ENCODE data around the gene HADH. TPM values are rescaled to one million over a fixed set of nuclear protein-coding genes. Genes with fewer than 3 reads are reported as not detected.

The HADH gene
- total and polyA plus RNA-seq, 9 donors, result 45.4 to 117 (median 62.5) TPM

DNA sequence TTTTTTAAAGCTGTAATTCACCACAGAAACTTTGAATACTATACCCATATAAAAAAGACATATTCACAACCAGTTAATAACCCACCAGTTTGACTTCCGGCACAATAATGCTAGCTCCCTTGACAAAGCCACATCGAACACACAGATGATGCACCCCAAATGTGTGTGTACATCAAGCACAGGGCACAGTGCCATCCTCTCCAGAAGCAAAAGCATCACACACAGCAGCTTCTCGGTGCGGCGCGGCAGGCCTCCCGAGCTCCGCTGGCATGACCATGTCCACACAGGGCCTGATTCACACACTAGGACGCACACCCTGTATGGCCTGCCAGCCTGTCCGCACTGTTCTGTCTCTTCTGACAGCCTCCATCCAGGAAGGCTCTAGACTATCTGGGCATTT lies 91.1 kb downstream of the HADH start:
- TF ChIP-seq, protein P1, sequence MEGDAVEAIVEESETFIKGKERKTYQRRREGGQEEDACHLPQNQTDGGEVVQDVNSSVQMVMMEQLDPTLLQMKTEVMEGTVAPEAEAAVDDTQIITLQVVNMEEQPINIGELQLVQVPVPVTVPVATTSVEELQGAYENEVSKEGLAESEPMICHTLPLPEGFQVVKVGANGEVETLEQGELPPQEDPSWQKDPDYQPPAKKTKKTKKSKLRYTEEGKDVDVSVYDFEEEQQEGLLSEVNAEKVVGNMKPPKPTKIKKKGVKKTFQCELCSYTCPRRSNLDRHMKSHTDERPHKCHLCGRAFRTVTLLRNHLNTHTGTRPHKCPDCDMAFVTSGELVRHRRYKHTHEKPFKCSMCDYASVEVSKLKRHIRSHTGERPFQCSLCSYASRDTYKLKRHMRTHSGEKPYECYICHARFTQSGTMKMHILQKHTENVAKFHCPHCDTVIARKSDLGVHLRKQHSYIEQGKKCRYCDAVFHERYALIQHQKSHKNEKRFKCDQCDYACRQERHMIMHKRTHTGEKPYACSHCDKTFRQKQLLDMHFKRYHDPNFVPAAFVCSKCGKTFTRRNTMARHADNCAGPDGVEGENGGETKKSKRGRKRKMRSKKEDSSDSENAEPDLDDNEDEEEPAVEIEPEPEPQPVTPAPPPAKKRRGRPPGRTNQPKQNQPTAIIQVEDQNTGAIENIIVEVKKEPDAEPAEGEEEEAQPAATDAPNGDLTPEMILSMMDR (IDR thresholded peaks at IDR 0.05), result no peak
- Histone ChIP-seq H3K36me3 (no peaks in the 10 kb centered on the region), H3K27me3 (no peaks in the 10 kb centered on the region), H3K4me3 (no peak overlapping the region), H3K9me3 (no peaks in the 10 kb centered on the region), H3K27ac (no peak overlapping the region), H3K4me1 (ENCODE audit: insufficient read depth) (no peaks in the 10 kb centered on the region)
- no peak for DNase-seq
- intact Hi-C loops (cut with DNase I), result no loop called here
- whole genome bisulfite sequencing, 3 donors, result 89 to 93% (median 92%) methylated on average over 10 of the region's 10 CpGs

DNA sequence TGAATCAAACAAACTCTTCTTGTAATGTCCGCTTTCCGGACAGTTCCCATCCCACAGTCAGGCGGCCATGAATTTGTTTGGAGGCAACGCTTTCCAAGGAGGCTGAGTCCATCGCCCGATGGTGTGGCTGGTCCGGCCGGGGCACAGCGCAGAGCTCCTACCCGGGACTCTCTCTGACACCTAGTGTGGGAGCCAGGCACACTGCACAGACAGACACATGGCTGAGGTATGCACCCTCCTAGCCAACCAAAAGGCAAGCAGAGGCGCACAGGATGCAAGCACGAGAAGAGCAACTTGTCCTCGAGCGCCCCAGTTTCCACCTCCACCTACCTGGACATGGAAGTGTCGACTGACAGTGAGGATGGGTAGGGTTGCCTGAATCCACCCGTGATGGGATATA lies 91.6 kb downstream of the HADH start:
- Histone ChIP-seq H3K4me1 (ENCODE audit: insufficient read depth) (no peaks in the 10 kb centered on the region), H3K27me3 (no peaks in the 10 kb centered on the region), H3K4me3 (no peak overlapping the region), H3K9me3 (no peaks in the 10 kb centered on the region), H3K27ac (no peak overlapping the region), H3K36me3 (no peaks in the 10 kb centered on the region)
- intact Hi-C loops (cut with DNase I), result no loop called here
- 90 to 95% (median 95%) methylated on average over 16 of the region's 16 CpGs for WGBS, 3 donors
- no peak for DNase-seq
- TF ChIP-seq EP300 (IDR thresholded peaks at IDR 0.05) (no peak), POLR2A (IDR thresholded peaks at IDR 0.05) (no peak)
- TF ChIP-seq, protein P1 (IDR thresholded peaks at IDR 0.05), result no peak

Other genes with a start within 250 kb of the HADH start
- gene SGMS2, start 165.0 kb upstream of the HADH start, total RNA-seq, result 100 to 1,000 TPM in 1 of 7 donors, 10 to 100 TPM in 2, 1 to 10 TPM in 4; 2.0 to 156 (median 7.3) TPM
- 1 to 10 TPM; 1.2 to 6.9 TPM for gene SGMS2, start 165.0 kb upstream of the HADH start, polyA plus RNA-seq
- 10 to 100 TPM in 6 of 7 donors, 1 to 10 TPM in 1; 7.2 to 15.6 (median 11.9) TPM for gene CYP2U1, start 58.3 kb upstream of the HADH start, total RNA-seq
- 10 to 100 TPM in 1 of 2 donors, 1 to 10 TPM in 1; 7.3 to 19.7 TPM for gene CYP2U1, start 58.3 kb upstream of the HADH start, polyA plus RNA-seq
- 10 to 100 TPM in 1 of 7 donors, 1 to 10 TPM in 6; 1.8 to 30.1 (median 6.0) TPM for gene LEF1, start 179.0 kb downstream of the HADH start, total RNA-seq
- 10 to 100 TPM in 1 of 2 donors, 1 to 10 TPM in 1; 5.0 to 18.3 TPM for gene LEF1, start 179.0 kb downstream of the HADH start, polyA plus RNA-seq